K562 (cell line): Measurements from ENCODE around the gene MRPL52. TPM values are rescaled to one million over a fixed set of nuclear protein-coding genes. Genes with fewer than 3 reads are reported as not detected.

ENCODE experiments used
- BCOR ChIP-seq: fragments of 450-650 bp; IDR thresholded peaks from 2 replicates; pipeline ENCODE4 v1.6.1; 2016
- BHLHE40 ChIP-seq: IDR thresholded peaks from 2 replicates; pipeline ENCODE4 v1.6.1; 2011; ENCODE audit warnings: low read length, improper control_type of control experiment
- CEBPG ChIP-seq, 3 experiments: fragments of 200-800 bp in 1 of 3; sonication (Bioruptor generic) in 1 of 3; sonication (generic) in 1 of 3; formaldehyde crosslinking in 1 of 3; IDR thresholded peaks in 2 of 3; conservative IDR thresholded peaks in 1 of 3; 2 replicates each; pipeline versions ENCODE4 v1.6.1 to v1.8.0; 2016 to 2022; ENCODE audit warnings: missing compliant biosample characterization in 2 of 3, missing genetic modification characterization in 2 of 3, mild to moderate bottlenecking in 1 of 3, missing genetic modification reagents in 1 of 3
- CREBBP ChIP-seq: IDR thresholded peaks from one replicate; pipeline ENCODE4 v1.6.1; 2012; ENCODE audit warnings: low read depth, mild to moderate bottlenecking, control low read depth, inconsistent platforms, low read length
- CTCFL ChIP-seq: IDR thresholded peaks from 2 replicates; pipeline ENCODE4 v1.6.1; 2011; ENCODE audit warnings: borderline replicate concordance, low read depth, mild to moderate bottlenecking, moderate library complexity, low read length; ENCODE audit not compliant: insufficient read depth, poor library complexity, severe bottlenecking
- DNMT1 ChIP-seq: fragments of 450-650 bp; IDR thresholded peaks from 2 replicates; pipeline ENCODE4 v1.6.1; 2016; ENCODE audit warnings: antibody characterized with exemption, mild to moderate bottlenecking
- EHMT2 ChIP-seq: fragments of 450-650 bp; IDR thresholded peaks from 2 replicates; pipeline ENCODE4 v1.6.1; 2018; ENCODE audit warnings: antibody characterized with exemption
- FOXP4 ChIP-seq: sonication (generic); formaldehyde crosslinking; IDR thresholded peaks from 2 replicates; pipeline ENCODE4 v1.8.0; 2022; ENCODE audit warnings: mild to moderate bottlenecking, missing genetic modification reagents, borderline replicate concordance
- HDGF ChIP-seq: fragments of 450-650 bp; IDR thresholded peaks from 2 replicates; pipeline ENCODE4 v1.6.1; 2016
- MYC ChIP-seq, 2 experiments: fragments of 250-450 bp in 1 of 2; sonication (Bioruptor Pico) in 1 of 2; IDR thresholded peaks; 2 replicates each; pipeline versions ENCODE4 v1.5.1 to v1.6.1; 2012 to 2021; ENCODE audit warnings: low read depth in 2 of 2, borderline replicate concordance in 1 of 2, improper control_type of control experiment in 1 of 2, low read length in 1 of 2, mild to moderate bottlenecking in 1 of 2, moderate library complexity in 1 of 2
- NCOA4 ChIP-seq: fragments of 450-650 bp; IDR thresholded peaks from 2 replicates; pipeline ENCODE4 v1.6.1; 2018; ENCODE audit warnings: mild to moderate bottlenecking; ENCODE audit not compliant: partially characterized antibody
- RB1 ChIP-seq: fragments of 450-650 bp; IDR thresholded peaks from 2 replicates; pipeline ENCODE4 v1.6.1; 2017; ENCODE audit warnings: low read depth, mild to moderate bottlenecking
- SMARCA5 ChIP-seq: fragments of 450-650 bp; IDR thresholded peaks from 2 replicates; pipeline ENCODE4 v1.6.1; 2016
- SRSF1 ChIP-seq: fragments of 200-400 bp; formaldehyde crosslinking; IDR thresholded peaks from 2 replicates; pipeline ENCODE4 v1.6.1; 2017; ENCODE audit warnings: mild to moderate bottlenecking, low read depth, low read length, moderate library complexity
- TFAP4 ChIP-seq: sonication (generic); formaldehyde crosslinking; IDR thresholded peaks from 2 replicates; pipeline ENCODE4 v1.8.0; 2022; ENCODE audit warnings: missing genetic modification reagents, mild to moderate bottlenecking, moderate library complexity, borderline replicate concordance
- ZBTB12 ChIP-seq: fragments of 250-450 bp; sonication (Bioruptor Pico); IDR thresholded peaks from 2 replicates; pipeline ENCODE4 v1.4.0; 2020
- ZNF175 ChIP-seq: fragments of 200-800 bp; sonication (Bioruptor generic); IDR thresholded peaks from 2 replicates; pipeline ENCODE4 v1.6.1; 2016; ENCODE audit warnings: low read depth, mild to moderate bottlenecking, missing genetic modification characterization, missing compliant biosample characterization
- ZNF639 ChIP-seq, 2 experiments: fragments of 200-800 bp in 1 of 2; sonication (Bioruptor generic) in 1 of 2; sonication (generic) in 1 of 2; formaldehyde crosslinking in 1 of 2; IDR thresholded peaks in 1 of 2; conservative IDR thresholded peaks in 1 of 2; 2 replicates each; pipeline versions ENCODE4 v1.5.0 to v1.6.1; 2016 to 2020; ENCODE audit warnings: missing compliant biosample characterization in 1 of 2, missing genetic modification characterization in 1 of 2, missing genetic modification reagents in 1 of 2
- polyA plus RNA-seq, 8 experiments: library from polyadenylated mRNA; depleted of rRNA in 4 of 8; stranded (reverse) in 5 of 8; unstranded in 3 of 8; fragments of >200 nt; fragmentation: Nextera tagmentation in 2 of 8; fragmentation: Illumina TruSeq in 1 of 8; extraction: Ambion mirVana in 2 of 8; extraction: Trizol in 1 of 8; gene quantifications; 2 replicates each; pipeline versions ENCODE4 v1.2.1 to v1.2.3, GENCODE V29; 2011 to 2014; ENCODE audit warnings: inconsistent platforms in 1 of 8, missing spikeins in 1 of 8
- total RNA-seq, 7 experiments: library from RNA; depleted of rRNA in 6 of 7; stranded (reverse); fragments of >200 nt in 6 of 7; fragmentation: Illumina TruSeq in 2 of 7; extraction: Trizol in 2 of 7; gene quantifications; 2 replicates each; pipeline versions ENCODE4 v1.2.1 to v1.2.3, GENCODE V29; 2011 to 2021; ENCODE audit warnings: low replicate concordance in 1 of 7

MRPL52 gene
- total and polyA plus RNA-seq, 9 of the 15 experiments (the other 6 are each of a cell fraction or from before 2014, with no cell fraction given) = 56.5 to 213 (median 168) TPM

GRCh38 chr14:22829661-22830442 lies at the start of gene MRPL52 (continued):
- TF ChIP-seq TFAP4 (CRISPR knock-in tag) = 0 out of 2 replicates have a peak, but pooled peaks have one; percentile 37
- no peak for TF ChIP-seq FOXP4 (CRISPR knock-in tag)
- no peak for TF ChIP-seq HDGF
- no peak for TF ChIP-seq CREBBP
- TF ChIP-seq ZNF639 (CRISPR knock-in tag; conservative IDR thresholded peaks at IDR 0.05 in 1 of 2, IDR thresholded peaks at IDR 0.05 in 1 of 2) = no peak; a peak in 1 of 4 replicates
- TF ChIP-seq SMARCA5 = no peak
- TF ChIP-seq MYC (IDR thresholded peaks at IDR 0.05; ENCODE audit: low read depth, low read length) = peak; percentile 95
- peak; percentile 82; the same call in 1 of the 2 replicates for TF ChIP-seq MYC (CRISPR knock-in tag; IDR thresholded peaks at IDR 0.05; ENCODE audit: borderline replicate concordance, low read depth)
- TF ChIP-seq CEBPG (CRISPR knock-in tag; IDR thresholded peaks at IDR 0.05) = no peak
- TF ChIP-seq CEBPG (tag; conservative IDR thresholded peaks at IDR 0.05 in 1 of 2, IDR thresholded peaks at IDR 0.05 in 1 of 2) = no peak
- no peak for TF ChIP-seq DNMT1
- TF ChIP-seq CTCFL = peak; percentile 25
- no peak for TF ChIP-seq BCOR
- 0 out of 2 replicates have a peak, but pooled peaks have one; percentile 37 for TF ChIP-seq ZBTB12 (CRISPR knock-in tag)
- TF ChIP-seq EHMT2 = no peak
- TF ChIP-seq BHLHE40 = no peak
- TF ChIP-seq RB1 = peak; percentile 34; the same call in 1 of the 2 replicates
- no peak for TF ChIP-seq SRSF1
- TF ChIP-seq NCOA4 = no peak
- TF ChIP-seq ZNF175 (CRISPR knock-in tag) = peak; percentile 88
